Measurements from ENCODE around the gene CTDNEP1.
A peak's percentile ranks its signal among the peaks of the same experiment; 100 is the strongest.

Gene CTDNEP1

DNA sequence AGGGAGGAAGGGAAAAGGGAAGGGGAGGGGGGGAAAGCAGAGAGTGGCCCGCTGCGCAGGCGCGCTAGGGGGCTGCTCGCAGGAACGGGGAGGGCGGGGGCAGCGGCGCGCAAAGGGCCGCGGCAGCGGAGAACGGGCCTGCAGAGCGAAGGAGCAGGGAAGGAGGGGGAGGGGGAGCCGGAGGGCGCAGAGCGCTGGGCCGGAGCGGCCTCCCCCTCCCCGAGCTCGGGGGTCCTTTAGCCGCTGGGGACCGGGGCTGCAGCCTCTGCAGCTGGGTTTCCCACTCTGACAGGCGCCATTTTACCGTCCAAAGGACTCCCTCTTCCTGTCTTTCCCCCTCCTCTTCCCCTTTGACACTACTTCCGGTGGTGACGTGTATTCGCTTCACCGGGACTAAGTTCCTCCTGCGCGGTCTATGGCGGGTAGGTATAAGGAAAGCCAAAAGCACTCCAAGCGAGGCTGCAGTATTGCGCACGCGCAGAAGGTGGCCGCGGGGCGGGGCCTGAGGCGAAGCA, at the start of gene CTDNEP1:
CTDNEP1 (minus strand) TSS at position 74 of the 515 bp plus-strand sequence. CDS start 438 bp downstream, outside the sequence.
- peak within 1 kb of the TSS; percentile 99 for H3K4me3 ChIP-seq (ENCODE audit: low read depth, low read length)
- TF ChIP-seq, protein P1, sequence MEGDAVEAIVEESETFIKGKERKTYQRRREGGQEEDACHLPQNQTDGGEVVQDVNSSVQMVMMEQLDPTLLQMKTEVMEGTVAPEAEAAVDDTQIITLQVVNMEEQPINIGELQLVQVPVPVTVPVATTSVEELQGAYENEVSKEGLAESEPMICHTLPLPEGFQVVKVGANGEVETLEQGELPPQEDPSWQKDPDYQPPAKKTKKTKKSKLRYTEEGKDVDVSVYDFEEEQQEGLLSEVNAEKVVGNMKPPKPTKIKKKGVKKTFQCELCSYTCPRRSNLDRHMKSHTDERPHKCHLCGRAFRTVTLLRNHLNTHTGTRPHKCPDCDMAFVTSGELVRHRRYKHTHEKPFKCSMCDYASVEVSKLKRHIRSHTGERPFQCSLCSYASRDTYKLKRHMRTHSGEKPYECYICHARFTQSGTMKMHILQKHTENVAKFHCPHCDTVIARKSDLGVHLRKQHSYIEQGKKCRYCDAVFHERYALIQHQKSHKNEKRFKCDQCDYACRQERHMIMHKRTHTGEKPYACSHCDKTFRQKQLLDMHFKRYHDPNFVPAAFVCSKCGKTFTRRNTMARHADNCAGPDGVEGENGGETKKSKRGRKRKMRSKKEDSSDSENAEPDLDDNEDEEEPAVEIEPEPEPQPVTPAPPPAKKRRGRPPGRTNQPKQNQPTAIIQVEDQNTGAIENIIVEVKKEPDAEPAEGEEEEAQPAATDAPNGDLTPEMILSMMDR (IDR thresholded peaks at IDR 0.05; ENCODE audit: borderline replicate concordance, insufficient read depth, low read depth, low read length): no peak

DNA sequence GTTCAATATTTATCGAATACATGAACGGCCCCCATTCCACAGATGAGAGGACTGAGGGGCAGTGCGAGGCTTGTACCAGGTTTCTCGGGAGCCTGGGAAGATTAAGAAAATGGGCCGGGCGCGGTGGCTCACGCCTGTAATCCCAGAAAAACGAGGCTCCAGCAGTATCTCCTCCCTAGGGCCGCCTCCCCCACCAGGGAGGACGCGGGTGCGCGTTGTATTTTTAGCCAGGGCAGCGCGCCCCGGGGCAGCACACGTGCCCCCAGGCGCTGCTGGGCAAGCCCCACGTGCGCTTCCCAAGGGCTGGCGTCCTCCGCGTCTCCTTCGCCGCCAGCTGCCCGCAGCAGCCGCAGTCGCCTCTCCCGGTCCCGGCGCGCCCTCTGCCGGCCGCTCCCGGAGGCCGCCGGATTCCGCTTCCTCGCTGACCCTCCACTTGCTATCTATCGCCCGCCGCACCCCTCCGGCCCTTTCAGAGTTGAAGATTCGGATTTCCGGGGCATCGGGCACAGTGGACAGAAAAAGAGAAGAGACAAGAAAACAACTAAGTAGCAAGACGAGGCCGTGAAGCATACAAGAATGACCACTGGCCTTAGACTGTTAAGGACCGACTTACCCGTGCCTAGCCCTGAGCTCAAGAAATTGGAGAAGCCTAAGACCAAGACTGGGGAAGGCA, 44.8 kb upstream of the CTDNEP1 start:
- TF ChIP-seq, protein P1 (IDR thresholded peaks at IDR 0.05; ENCODE audit: borderline replicate concordance, insufficient read depth, low read depth, low read length): peak; percentile 95
- no peak overlapping the region for H3K4me3 ChIP-seq (ENCODE audit: low read depth, low read length)

DNA sequence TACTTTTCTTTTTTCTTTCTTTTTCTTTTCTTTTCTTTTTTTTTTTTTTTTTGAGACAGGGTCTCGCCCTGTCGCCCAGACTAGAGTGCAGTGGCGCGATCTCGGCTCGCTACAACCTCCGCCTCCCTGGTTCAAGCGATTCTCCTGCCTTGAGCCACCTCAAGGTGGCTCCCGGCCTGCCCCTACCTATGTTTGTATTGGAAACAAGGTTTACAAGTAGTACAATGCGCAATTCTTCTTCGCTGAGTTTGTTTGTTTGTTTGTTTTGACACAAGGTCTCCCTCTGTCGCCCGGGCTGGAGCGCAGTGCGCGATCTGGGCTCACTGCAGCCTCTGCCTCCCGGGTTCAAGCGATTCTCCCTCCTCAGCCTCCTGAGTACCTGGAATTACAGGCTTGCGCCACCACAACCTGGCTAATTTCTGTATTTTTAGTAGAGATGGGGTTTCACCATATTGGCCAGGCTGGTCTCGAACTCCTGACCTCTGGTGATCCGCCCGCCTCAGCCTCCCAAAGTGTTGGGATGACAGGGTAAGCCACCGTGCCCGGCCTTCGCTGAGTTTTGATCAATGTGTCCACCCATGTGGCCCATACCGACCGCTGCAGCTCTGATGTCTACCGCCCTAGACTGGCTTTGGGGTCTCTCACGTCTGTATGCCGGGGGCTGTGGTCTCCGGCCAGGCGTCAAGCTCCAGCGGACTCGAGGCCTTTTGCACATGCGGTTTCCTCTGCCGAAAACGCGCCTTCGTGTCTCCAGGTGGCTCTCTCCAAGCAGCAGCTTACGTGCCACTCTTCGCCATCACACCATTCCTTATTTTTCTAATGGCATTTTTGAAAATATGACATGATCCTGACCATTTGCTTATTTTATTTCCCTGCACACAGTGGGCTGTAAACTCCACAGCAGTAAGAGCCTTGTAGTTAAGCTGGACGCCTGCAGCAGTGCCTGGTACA, 44.0 kb upstream of the CTDNEP1 start:
- H3K4me3 ChIP-seq (ENCODE audit: low read depth, low read length): peak overlapping the region; percentile 40
- TF ChIP-seq, protein P1 (IDR thresholded peaks at IDR 0.05; ENCODE audit: borderline replicate concordance, insufficient read depth, low read depth, low read length): no peak

DNA sequence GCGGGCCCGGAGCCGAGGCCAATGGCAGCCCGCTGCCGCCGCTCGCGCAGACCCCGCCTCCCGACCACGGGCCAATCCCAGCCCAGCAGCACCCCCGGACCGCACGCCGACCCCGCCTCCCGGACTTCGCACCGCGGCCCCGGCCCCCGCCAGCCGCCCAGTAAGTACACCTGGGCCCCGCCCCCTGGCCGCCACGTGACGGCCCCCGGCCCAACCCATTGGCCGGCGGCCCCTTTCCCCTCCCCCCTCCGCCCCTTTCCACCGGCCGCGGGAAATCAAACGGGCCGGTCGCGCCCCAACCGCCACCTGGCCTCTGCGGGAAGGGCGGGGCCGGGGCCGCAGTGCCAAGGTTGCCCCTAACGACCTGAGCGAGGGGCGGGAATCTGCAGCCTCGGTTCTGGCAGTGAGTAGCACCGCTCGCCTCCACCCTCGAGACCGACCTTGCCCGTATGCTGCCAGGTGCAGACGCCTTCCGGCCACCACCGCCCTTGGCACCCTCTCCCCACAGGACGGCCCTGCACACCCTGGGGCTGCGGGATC, 43.1 kb upstream of the CTDNEP1 start, which contains the start of gene YBX2:
YBX2 (minus strand) TSS at position 26 of the 540 bp plus-strand sequence. CDS start 139 bp downstream, outside the sequence.
- TF ChIP-seq, protein P1 (IDR thresholded peaks at IDR 0.05; ENCODE audit: borderline replicate concordance, insufficient read depth, low read depth, low read length): no peak
- H3K4me3 ChIP-seq (ENCODE audit: low read depth, low read length): peak within 1 kb of the TSS; percentile 40

DNA sequence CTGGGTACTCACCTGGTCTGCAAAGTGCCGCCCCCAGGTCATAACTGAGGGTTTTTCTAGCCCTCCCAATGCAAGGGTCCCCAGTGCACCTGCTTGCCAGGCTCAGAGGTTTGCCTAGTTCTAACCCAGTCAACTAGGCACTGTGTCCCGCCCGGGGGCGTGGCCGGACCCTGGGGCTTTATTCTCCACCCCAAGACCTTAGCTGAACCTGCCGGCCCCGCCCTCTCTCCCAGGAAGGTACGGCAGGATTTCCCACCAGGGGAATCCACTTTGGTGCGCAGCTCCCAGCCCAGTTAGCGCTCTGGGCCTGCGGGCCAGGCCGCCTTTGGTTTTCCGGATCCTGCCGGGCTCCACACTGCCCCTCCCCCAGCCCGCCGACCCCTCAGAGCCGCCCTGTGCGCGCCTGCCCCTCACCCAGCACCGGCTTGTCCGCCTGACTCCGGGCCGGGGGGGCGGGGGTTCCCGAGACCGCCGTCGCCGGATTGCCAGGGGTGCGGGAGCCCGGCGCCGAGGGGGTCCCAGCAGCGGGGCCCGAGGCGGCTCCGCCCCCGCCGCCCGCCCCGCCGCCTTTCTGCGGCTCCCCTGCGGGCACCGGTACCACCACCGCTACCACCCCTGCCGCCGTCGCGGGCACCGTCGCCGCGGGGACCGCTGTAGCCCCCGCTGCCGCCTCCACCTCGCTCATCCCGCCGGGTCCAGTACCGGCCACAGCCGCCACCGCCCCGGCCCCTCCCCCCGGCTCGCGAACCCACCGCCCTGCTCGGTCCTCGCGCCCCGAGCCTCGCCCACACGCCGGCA, 42.5 kb upstream of the CTDNEP1 start:
- TF ChIP-seq, protein P1 (IDR thresholded peaks at IDR 0.05; ENCODE audit: borderline replicate concordance, insufficient read depth, low read depth, low read length): no peak
- H3K4me3 ChIP-seq (ENCODE audit: low read depth, low read length): no peak overlapping the region

DNA sequence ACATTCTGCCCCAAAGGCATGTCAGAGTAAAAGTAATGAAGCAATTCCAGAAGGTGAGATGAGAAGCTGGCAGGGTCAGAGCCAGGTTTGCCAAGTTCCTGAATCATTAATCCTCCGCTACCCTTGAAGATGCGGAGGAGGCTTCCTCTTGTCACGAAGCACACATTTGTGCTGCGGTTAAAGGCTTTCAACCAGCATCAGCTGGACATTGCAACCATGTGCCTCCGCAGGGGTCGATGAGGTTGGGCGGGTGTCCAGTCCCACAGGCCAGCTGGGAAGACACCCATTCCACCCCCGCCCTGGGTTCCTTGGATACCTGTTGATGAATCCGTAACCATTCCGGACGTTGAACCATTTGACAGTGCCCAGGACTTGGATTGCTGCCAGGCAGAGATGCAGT, 41.6 kb upstream of the CTDNEP1 start:
- H3K4me3 ChIP-seq (ENCODE audit: low read depth, low read length): no peak overlapping the region
- TF ChIP-seq, protein P1 (IDR thresholded peaks at IDR 0.05; ENCODE audit: borderline replicate concordance, insufficient read depth, low read depth, low read length): no peak
